ENCODE data around the gene NLRP5.

Gene NLRP5

GRCh38 chr19:56066152-56067023, 79.8 kb downstream of the NLRP5 start:
- no peak for DNase-seq (ENCODE audit: low read depth)
- H3K4me3 ChIP-seq (ENCODE audit: low read depth, low read length), result peak overlapping the region; percentile 34

- DNase-seq (ENCODE audit: low read depth), result no peak
- H3K4me3 ChIP-seq (ENCODE audit: low read depth, low read length), result no peak overlapping the region
Measured at GRCh38 chr19:56069642-56070041, 83.1 kb downstream of the NLRP5 start.

- H3K4me3 ChIP-seq (ENCODE audit: low read depth, low read length), result no peak overlapping the region
- no peak for DNase-seq (ENCODE audit: low read depth)
Measured at GRCh38 chr19:56071151-56071550, 84.6 kb downstream of the NLRP5 start.

- no peak overlapping the region for H3K4me3 ChIP-seq (ENCODE audit: low read depth, low read length)
- DNase-seq (ENCODE audit: low read depth), result no peak
Measured at GRCh38 chr19:56076498-56076897, 89.9 kb downstream of the NLRP5 start.

GRCh38 chr19:56079609-56080008, 93.0 kb downstream of the NLRP5 start:
- DNase-seq (ENCODE audit: low read depth), result no peak
- no peak overlapping the region for H3K4me3 ChIP-seq (ENCODE audit: low read depth, low read length)

- H3K4me3 ChIP-seq (ENCODE audit: low read depth, low read length), result peak overlapping the region; percentile 49
- DNase-seq (ENCODE audit: low read depth), result peak; percentile 25
Measured at GRCh38 chr19:56080669-56081401, 94.3 kb downstream of the NLRP5 start.

- DNase-seq (ENCODE audit: low read depth), result no peak
- no peak overlapping the region for H3K4me3 ChIP-seq (ENCODE audit: low read depth, low read length)
Measured at GRCh38 chr19:56083668-56084067, 97.1 kb downstream of the NLRP5 start.

- DNase-seq (ENCODE audit: low read depth), result no peak
Measured at GRCh38 chr19:56084835-56085536, 98.4 kb downstream of the NLRP5 start.

GRCh38 chr19:56085571-56086275, 99.1 kb downstream of the NLRP5 start:
- no peak for DNase-seq (ENCODE audit: low read depth)

More at GRCh38 chr19:56084835-56085536, 98.4 kb downstream of the NLRP5 start:
- H3K4me3 ChIP-seq (ENCODE audit: low read depth, low read length), result no peak overlapping the region

GRCh38 chr19:56086671-56087430, 100.3 kb downstream of the NLRP5 start:
- DNase-seq (ENCODE audit: low read depth), result no peak
- H3K4me3 ChIP-seq (ENCODE audit: low read depth, low read length), result no peak overlapping the region

More at GRCh38 chr19:56085571-56086275, 99.1 kb downstream of the NLRP5 start:
- H3K4me3 ChIP-seq (ENCODE audit: low read depth, low read length), result no peak overlapping the region

- no peak overlapping the region for H3K4me3 ChIP-seq (ENCODE audit: low read depth, low read length)
- DNase-seq (ENCODE audit: low read depth), result no peak
Measured at GRCh38 chr19:56087647-56088496, 101.3 kb downstream of the NLRP5 start.

- no peak for DNase-seq (ENCODE audit: low read depth)
- H3K4me3 ChIP-seq (ENCODE audit: low read depth, low read length), result no peak overlapping the region
Measured at GRCh38 chr19:56088497-56089215, 102.1 kb downstream of the NLRP5 start.

- no peak for DNase-seq (ENCODE audit: low read depth)
Measured at GRCh38 chr19:56089344-56089743, 102.8 kb downstream of the NLRP5 start.

GRCh38 chr19:56091066-56091490, 104.5 kb downstream of the NLRP5 start:
- no peak overlapping the region for H3K4me3 ChIP-seq (ENCODE audit: low read depth, low read length)
- DNase-seq (ENCODE audit: low read depth), result no peak

More at GRCh38 chr19:56089344-56089743, 102.8 kb downstream of the NLRP5 start:
- H3K4me3 ChIP-seq (ENCODE audit: low read depth, low read length), result no peak overlapping the region

GRCh38 chr19:56091751-56092546, 105.4 kb downstream of the NLRP5 start:
- no peak for DNase-seq (ENCODE audit: low read depth)
- no peak overlapping the region for H3K4me3 ChIP-seq (ENCODE audit: low read depth, low read length)

All from skeletal muscle cell (primary cell).